ENCODE results near the gene PAPPA2. TPM values are rescaled to one million over a fixed set of nuclear protein-coding genes. Genes with fewer than 3 reads are reported as not detected.
"Not testable (repeated sequence)": the region's sequence is repeated elsewhere in the genome, so short reads cannot be mapped to it uniquely, and the experiment has no call there.

Gene PAPPA2
- total RNA-seq, 4 donors from 2014 or later: 0.23 to 0.51 (median 0.34) TPM

GRCh38 chr1:176617881-176618280 lies 154.9 kb downstream of the PAPPA2 start:
- H3K4me3 ChIP-seq: no peak overlapping the region
- H3K27me3 ChIP-seq: no peaks in the 10 kb centered on the region
- no peaks in the 10 kb centered on the region for H3K9me3 ChIP-seq
- no peak for DNase-seq (ENCODE audit: low spot score in 2 of 2)
- TF ChIP-seq EP300 (IDR thresholded peaks at IDR 0.05) (no peak), POLR2A (IDR thresholded peaks at IDR 0.05) (no peak), CTCF (IDR thresholded peaks at IDR 0.05) (no peak), POLR2AphosphoS5 (IDR thresholded peaks at IDR 0.05) (no peak)
- H3K27ac ChIP-seq: no peak overlapping the region
- H3K4me1 ChIP-seq: no peaks in the 10 kb centered on the region
- no peaks in the 10 kb centered on the region for H3K36me3 ChIP-seq

DNA sequence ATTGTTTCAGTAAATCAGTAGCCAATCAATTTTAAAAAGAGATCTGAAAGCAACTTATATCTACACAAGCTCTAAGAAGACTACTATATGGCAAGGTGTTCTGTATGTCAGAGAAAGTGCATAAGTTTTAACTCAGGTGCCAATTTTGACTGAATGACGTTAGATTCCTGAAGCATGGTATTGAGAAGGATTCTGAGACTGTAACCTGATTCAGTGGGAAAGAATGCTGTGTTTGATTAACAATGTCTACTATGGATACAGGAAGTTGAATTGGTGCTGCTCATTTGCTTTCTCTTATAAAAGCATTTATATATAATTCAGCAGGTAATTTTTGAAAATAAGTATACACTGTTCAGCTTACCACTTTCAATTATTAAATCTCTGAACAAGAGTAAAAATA lies 156.3 kb downstream of the PAPPA2 start:
- Histone ChIP-seq H3K9me3 (no peaks in the 10 kb centered on the region), H3K4me3 (no peak overlapping the region), H3K27ac (no peak overlapping the region), H3K36me3 (no peaks in the 10 kb centered on the region), H3K4me1 (no peaks in the 10 kb centered on the region), H3K27me3 (no peaks in the 10 kb centered on the region)
- WGBS: 70% methylated on average over 1 of the region's 1 CpG
- TF ChIP-seq CTCF (IDR thresholded peaks at IDR 0.05) (no peak), POLR2A (IDR thresholded peaks at IDR 0.05) (no peak), EP300 (IDR thresholded peaks at IDR 0.05) (no peak), POLR2AphosphoS5 (IDR thresholded peaks at IDR 0.05) (no peak)
- DNase-seq (ENCODE audit: low spot score in 2 of 2): no peak

GRCh38 chr1:176625365-176625764 lies 162.4 kb downstream of the PAPPA2 start:
- Histone ChIP-seq H3K36me3 (no peaks in the 10 kb centered on the region), H3K27me3 (no peaks in the 10 kb centered on the region), H3K4me3 (no peak overlapping the region), H3K9me3 (no peaks in the 10 kb centered on the region), H3K27ac (no peak overlapping the region), H3K4me1 (no peaks in the 10 kb centered on the region)
- DNase-seq (ENCODE audit: low spot score in 2 of 2): no peak
- WGBS: 82% methylated on average over 3 of the region's 3 CpGs
- no peak for TF ChIP-seq CTCF (IDR thresholded peaks at IDR 0.05)

DNA sequence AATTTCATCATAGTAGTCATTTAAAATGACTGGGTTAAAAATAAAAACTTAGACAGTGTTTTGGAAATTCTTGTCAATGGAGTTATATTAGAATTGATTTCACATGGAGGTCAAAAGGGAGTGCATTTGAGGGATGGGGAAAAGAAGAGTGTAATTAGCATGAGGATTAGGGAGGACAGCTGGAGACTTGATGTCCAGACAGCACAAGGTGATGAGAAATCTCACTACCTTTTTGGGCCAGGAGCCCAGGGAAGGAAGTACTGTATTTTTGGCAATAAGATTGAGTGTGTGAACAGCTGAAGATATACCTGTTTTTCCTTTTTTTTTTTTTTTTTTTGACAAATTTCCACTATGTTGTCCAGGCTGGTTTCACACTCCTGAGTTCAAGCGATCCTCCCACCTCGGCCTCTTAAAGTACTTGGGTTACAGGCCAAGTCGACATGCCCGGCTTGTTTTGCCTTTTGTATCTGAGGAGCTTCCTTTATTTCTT lies 163.6 kb downstream of the PAPPA2 start:
- WGBS: 86% methylated on average over 4 of the region's 4 CpGs
- no peaks in the 10 kb centered on the region for H3K36me3 ChIP-seq
- no peak overlapping the region for H3K27ac ChIP-seq
- no peak for TF ChIP-seq POLR2AphosphoS5 (IDR thresholded peaks at IDR 0.05)
- TF ChIP-seq EP300 (IDR thresholded peaks at IDR 0.05): no peak
- no peak for TF ChIP-seq CTCF (IDR thresholded peaks at IDR 0.05)
- TF ChIP-seq POLR2A (IDR thresholded peaks at IDR 0.05): no peak
- no peak for DNase-seq (ENCODE audit: low spot score in 2 of 2)
- no peaks in the 10 kb centered on the region for H3K4me1 ChIP-seq
- no peak overlapping the region for H3K4me3 ChIP-seq
- no peaks in the 10 kb centered on the region for H3K9me3 ChIP-seq
- no peaks in the 10 kb centered on the region for H3K27me3 ChIP-seq

GRCh38 chr1:176628775-176629174 lies 165.8 kb downstream of the PAPPA2 start:
- no peaks in the 10 kb centered on the region for H3K27me3 ChIP-seq
- no peak for TF ChIP-seq EP300 (IDR thresholded peaks at IDR 0.05)
- no peak for TF ChIP-seq CTCF (IDR thresholded peaks at IDR 0.05)
- TF ChIP-seq POLR2AphosphoS5 (IDR thresholded peaks at IDR 0.05): no peak
- no peak for TF ChIP-seq POLR2A (IDR thresholded peaks at IDR 0.05)
- no peak overlapping the region for H3K27ac ChIP-seq
- H3K36me3 ChIP-seq: no peaks in the 10 kb centered on the region
- 37% methylated on average over 2 of the region's 2 CpGs for WGBS
- H3K9me3 ChIP-seq: no peaks in the 10 kb centered on the region
- H3K4me1 ChIP-seq: no peaks in the 10 kb centered on the region
- H3K4me3 ChIP-seq: no peak overlapping the region
- no peak for DNase-seq (ENCODE audit: low spot score in 2 of 2)

DNA sequence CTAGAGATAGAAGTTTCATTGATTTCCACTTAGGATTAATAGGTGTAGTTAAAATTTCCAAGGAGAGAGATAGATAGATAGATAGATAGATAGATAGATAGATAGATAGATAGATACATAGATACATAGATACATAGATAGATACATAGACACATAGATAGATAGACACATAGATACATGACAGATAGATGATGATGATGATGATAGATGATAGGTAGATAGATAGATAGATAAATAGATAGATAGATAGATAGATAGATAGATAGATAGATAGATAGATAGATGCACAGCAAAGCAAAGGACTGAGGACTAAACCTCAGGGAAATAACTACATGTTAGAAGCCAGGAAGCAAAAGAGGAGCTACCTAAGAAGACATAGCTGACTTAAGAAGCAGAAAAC lies 171.8 kb downstream of the PAPPA2 start:
- not testable (repeated sequence) for H3K27me3 ChIP-seq; DNase-seq (ENCODE audit: low spot score in 2 of 2); H3K36me3 ChIP-seq; H3K4me3 ChIP-seq; H3K9me3 ChIP-seq; H3K4me1 ChIP-seq; H3K27ac ChIP-seq
